ENCODE data around the gene SLC6A20.

DNA sequence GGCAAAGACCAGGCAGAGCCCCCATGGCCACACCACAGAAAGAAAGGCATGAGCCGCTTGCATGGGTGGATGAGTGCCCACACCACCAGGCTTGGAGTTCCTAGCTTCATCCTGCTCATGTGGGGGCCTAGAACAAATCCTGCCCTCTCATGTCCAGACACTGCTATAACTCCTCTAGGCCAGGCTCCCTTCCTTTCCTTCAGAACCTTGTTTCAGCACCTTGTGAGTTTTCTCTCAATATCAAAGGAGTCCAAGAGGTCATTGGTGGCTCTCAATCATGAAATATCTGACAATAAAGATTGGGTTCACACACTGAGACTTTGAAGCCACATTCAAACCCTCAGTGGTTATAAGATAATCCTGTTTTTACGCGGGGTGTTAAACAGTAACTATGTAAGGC is 12.7 kb downstream of the SLC6A20 start:
- TF ChIP-seq, protein P1, sequence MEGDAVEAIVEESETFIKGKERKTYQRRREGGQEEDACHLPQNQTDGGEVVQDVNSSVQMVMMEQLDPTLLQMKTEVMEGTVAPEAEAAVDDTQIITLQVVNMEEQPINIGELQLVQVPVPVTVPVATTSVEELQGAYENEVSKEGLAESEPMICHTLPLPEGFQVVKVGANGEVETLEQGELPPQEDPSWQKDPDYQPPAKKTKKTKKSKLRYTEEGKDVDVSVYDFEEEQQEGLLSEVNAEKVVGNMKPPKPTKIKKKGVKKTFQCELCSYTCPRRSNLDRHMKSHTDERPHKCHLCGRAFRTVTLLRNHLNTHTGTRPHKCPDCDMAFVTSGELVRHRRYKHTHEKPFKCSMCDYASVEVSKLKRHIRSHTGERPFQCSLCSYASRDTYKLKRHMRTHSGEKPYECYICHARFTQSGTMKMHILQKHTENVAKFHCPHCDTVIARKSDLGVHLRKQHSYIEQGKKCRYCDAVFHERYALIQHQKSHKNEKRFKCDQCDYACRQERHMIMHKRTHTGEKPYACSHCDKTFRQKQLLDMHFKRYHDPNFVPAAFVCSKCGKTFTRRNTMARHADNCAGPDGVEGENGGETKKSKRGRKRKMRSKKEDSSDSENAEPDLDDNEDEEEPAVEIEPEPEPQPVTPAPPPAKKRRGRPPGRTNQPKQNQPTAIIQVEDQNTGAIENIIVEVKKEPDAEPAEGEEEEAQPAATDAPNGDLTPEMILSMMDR (optimal IDR thresholded peaks at IDR 0.05 in 1 of 3, IDR thresholded peaks at IDR 0.05 in 1 of 3, conservative IDR thresholded peaks at IDR 0.05 in 1 of 3; ENCODE audit: extremely low read depth in 1 of 3, insufficient read depth in 2 of 3, low read length in 3 of 3), result no peak
- no peak for TF ChIP-seq EZH2 (IDR thresholded peaks at IDR 0.05; ENCODE audit: low read length)

Data from keratinocyte (primary cell).